ENCODE results near the gene PDE9A. TPM values are rescaled to one million over a fixed set of nuclear protein-coding genes. Genes with fewer than 3 reads are reported as not detected.

PDE9A gene
- total and polyA plus RNA-seq, 8 donors: 5.1 to 24.2 (median 21.9) TPM

- no peak for ATAC-seq
- H3K27me3 ChIP-seq: peaks cover 7 to 25% of the 10 kb centered on the region in 2 donors
- no peak overlapping the region for H3K4me3 ChIP-seq
- DNase-seq: peak in 1 of 4 donors; percentile 48
- TF ChIP-seq, protein P1, sequence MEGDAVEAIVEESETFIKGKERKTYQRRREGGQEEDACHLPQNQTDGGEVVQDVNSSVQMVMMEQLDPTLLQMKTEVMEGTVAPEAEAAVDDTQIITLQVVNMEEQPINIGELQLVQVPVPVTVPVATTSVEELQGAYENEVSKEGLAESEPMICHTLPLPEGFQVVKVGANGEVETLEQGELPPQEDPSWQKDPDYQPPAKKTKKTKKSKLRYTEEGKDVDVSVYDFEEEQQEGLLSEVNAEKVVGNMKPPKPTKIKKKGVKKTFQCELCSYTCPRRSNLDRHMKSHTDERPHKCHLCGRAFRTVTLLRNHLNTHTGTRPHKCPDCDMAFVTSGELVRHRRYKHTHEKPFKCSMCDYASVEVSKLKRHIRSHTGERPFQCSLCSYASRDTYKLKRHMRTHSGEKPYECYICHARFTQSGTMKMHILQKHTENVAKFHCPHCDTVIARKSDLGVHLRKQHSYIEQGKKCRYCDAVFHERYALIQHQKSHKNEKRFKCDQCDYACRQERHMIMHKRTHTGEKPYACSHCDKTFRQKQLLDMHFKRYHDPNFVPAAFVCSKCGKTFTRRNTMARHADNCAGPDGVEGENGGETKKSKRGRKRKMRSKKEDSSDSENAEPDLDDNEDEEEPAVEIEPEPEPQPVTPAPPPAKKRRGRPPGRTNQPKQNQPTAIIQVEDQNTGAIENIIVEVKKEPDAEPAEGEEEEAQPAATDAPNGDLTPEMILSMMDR (IDR thresholded peaks at IDR 0.05): no peak
- no peak overlapping the region for H3K27ac ChIP-seq
- H3K36me3 ChIP-seq: no peaks in the 10 kb centered on the region
- intact Hi-C loops (cut with DNase I): no loop called here
- peaks cover 0 to 27% of the 10 kb centered on the region in 2 donors for H3K4me1 ChIP-seq
- peaks cover 0 to 3% of the 10 kb centered on the region in 2 donors for H3K9me3 ChIP-seq
Measured at GRCh38 chr21:42784896-42785451, 131.6 kb downstream of the PDE9A start.

GRCh38 chr21:42785666-42786427, 132.4 kb downstream of the PDE9A start:
- peaks cover 0 to 3% of the 10 kb centered on the region in 2 donors for H3K9me3 ChIP-seq
- no peak for ATAC-seq

DNA sequence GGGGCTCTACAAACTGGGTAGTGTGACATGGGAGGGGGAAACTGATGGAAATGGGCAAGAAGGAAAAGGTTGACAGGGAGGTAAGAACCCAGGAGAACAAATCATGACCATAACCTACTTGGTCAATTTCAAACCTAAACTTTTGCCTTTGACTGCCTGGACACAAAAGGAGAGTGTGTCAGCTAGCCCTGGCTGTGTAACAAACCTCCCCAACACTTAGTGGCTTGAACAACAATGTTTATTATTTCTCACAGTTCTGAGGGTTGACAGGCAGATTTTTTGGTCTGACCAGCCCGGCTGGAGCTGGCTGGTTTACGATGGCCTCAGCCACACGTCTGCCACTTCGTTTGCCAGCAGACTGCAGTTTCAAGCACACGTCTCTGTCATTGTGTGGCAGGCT, 133.5 kb downstream of the PDE9A start:
- Histone ChIP-seq H3K36me3 (no peaks in the 10 kb centered on the region), H3K9me3 (peaks cover 0 to 3% of the 10 kb centered on the region in 2 donors), H3K27ac (no peak overlapping the region), H3K4me3 (no peak overlapping the region), H3K4me1 (peaks cover 0 to 17% of the 10 kb centered on the region in 2 donors), H3K27me3 (peaks cover 0 to 7% of the 10 kb centered on the region in 2 donors)
- intact Hi-C loops (cut with DNase I): no loop called here
- no peak for DNase-seq
- ATAC-seq: no peak
- TF ChIP-seq, protein P1 (IDR thresholded peaks at IDR 0.05): no peak

More at GRCh38 chr21:42785666-42786427, 132.4 kb downstream of the PDE9A start:
- Histone ChIP-seq H3K36me3 (no peaks in the 10 kb centered on the region), H3K4me1 (peaks cover 0 to 25% of the 10 kb centered on the region in 2 donors), H3K27ac (no peak overlapping the region), H3K27me3 (peaks cover 2 to 16% of the 10 kb centered on the region in 2 donors), H3K4me3 (no peak overlapping the region)
- DNase-seq: peak in 1 of 4 donors; percentile 80
- TF ChIP-seq, protein P1 (IDR thresholded peaks at IDR 0.05): no peak
- intact Hi-C loops (cut with DNase I): no loop called here

DNA sequence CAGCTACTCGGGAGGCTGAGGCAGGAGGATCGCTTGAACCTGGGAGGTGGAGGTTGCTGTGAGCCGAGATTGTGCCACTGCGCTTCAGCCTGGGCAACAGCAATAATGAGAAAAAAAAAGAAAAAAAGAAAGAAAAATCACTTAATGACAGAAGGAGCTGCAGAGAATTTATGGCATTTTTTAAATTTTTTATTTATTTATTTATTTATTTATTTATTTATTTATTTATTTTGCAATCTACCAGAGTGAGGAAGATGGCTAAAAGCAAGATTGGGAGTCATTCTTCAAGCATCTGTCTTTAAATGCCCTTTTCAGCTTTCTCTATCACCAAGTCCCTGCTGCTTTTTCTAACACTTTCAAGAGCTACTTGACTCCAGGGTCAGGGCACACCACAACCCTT, 134.2 kb downstream of the PDE9A start:
- ATAC-seq (no peak), DNase-seq (no peak)
- intact Hi-C loops (cut with DNase I): no loop called here

More for the DNA sequence above, 134.2 kb downstream of the PDE9A start:
- H3K36me3 ChIP-seq: no peaks in the 10 kb centered on the region
- TF ChIP-seq, protein P1 (IDR thresholded peaks at IDR 0.05): no peak
- H3K27ac ChIP-seq: no peak overlapping the region
- peaks cover 0 to 13% of the 10 kb centered on the region in 2 donors for H3K4me1 ChIP-seq
- peaks cover 0 to 3% of the 10 kb centered on the region in 2 donors for H3K9me3 ChIP-seq
- H3K27me3 ChIP-seq: peaks cover 0 to under 1% of the 10 kb centered on the region in 2 donors
- H3K4me3 ChIP-seq: no peak overlapping the region

All from left lung (tissue), 10 donors.